ENCODE measurements around the gene ABCC1. TPM values are rescaled to one million over a fixed set of nuclear protein-coding genes. Genes with fewer than 3 reads are reported as not detected.
"Not testable (repeated sequence)": the region's sequence is repeated elsewhere in the genome, so short reads cannot be mapped to it uniquely, and the experiment has no call there.

Gene ABCC1
- total and polyA plus RNA-seq, 2 donors, result 11.6 to 18.1 TPM

- Histone ChIP-seq H3K9me3 (ENCODE audit: control insufficient read depth in 2 of 2, insufficient read depth in 1 of 2, low read length in 1 of 2) (no peaks in the 10 kb centered on the region), H3K4me3 (ENCODE audit: low read length in 2 of 2) (no peak overlapping the region), H3K4me1 (ENCODE audit: control insufficient read depth in 2 of 2, insufficient read depth in 2 of 2, low read length in 2 of 2) (no peaks in the 10 kb centered on the region), H3K36me3 (ENCODE audit: control insufficient read depth in 2 of 2, insufficient read depth in 2 of 2, low read length in 1 of 2) (no peaks in the 10 kb centered on the region), H3K27me3 (ENCODE audit: control insufficient read depth in 2 of 2, insufficient read depth in 1 of 2, low read length in 1 of 2) (no peaks in the 10 kb centered on the region), H3K27ac (ENCODE audit: low read depth in 1 of 2, low read length in 1 of 2) (no peak overlapping the region)
- no peak for DNase-seq (ENCODE audit: low read depth in 6 of 9, low spot score in 9 of 9)
- 97% methylated on average over 8 of the region's 8 CpGs for WGBS
Measured at GRCh38 chr16:16151315-16151714, 201.9 kb downstream of the ABCC1 start.

DNA sequence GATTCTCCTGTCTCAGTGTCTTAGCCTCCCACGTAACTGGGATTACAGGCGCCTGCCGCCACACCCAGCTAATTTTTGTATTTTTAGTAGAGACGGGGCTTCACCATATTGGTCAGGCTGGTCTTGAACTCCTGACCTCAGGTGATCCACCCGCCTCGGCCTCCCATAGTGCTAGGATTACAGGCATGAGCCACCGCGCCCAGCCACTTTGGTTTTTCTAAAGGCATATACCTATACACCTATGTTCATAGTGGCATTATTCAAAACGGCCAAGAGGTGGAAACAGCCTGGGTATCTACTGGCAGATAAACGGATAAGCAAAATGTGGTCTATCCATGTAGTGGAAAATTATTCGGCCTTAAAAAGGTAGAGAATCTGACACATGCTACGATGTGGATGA is 203.6 kb downstream of the ABCC1 start:
- WGBS, result 97% methylated on average over 12 of the region's 12 CpGs
- H3K27me3 ChIP-seq (ENCODE audit: control insufficient read depth in 2 of 2, insufficient read depth in 1 of 2, low read length in 1 of 2); H3K36me3 ChIP-seq (ENCODE audit: control insufficient read depth in 2 of 2, insufficient read depth in 2 of 2, low read length in 1 of 2); H3K27ac ChIP-seq (ENCODE audit: low read depth in 1 of 2, low read length in 1 of 2); H3K4me3 ChIP-seq (ENCODE audit: low read length in 2 of 2); H3K4me1 ChIP-seq (ENCODE audit: control insufficient read depth in 2 of 2, insufficient read depth in 2 of 2, low read length in 2 of 2); H3K9me3 ChIP-seq (ENCODE audit: control insufficient read depth in 2 of 2, insufficient read depth in 1 of 2, low read length in 1 of 2); DNase-seq (ENCODE audit: low read depth in 6 of 9, low spot score in 9 of 9): not testable (repeated sequence)

DNA sequence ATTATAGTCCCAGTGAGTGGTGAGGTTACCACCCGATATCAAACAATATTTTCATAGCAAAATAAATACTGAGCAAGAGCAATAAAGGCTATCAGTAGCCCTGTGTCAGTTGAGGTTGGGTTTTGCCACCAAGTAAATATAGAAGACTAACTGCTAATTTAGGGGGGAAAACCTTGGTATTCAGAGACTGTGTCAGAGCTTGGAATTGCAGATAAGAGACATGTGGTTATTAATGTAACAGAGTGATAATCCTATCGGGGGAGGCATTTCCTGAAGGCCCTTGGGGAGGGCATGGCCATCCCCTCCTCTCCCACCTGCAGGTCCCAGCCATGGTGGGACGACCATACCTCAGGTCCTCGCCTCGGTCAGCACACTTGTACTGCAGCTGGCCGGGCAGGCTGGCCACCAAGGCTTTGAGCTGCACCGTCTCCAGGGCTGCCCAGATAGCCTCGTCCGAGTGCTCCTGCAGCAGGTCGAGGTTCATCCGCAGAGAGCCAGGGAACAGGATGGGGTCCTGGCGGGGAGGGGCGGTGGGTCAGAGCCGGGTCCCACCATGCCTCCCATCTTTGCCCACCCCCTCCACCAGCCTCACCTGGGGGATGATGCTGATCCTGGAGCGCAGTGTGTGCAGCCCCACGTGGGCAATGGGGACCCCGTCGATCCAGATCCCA is 205.0 kb downstream of the ABCC1 start:
- Histone ChIP-seq H3K36me3 (ENCODE audit: control insufficient read depth in 2 of 2, insufficient read depth in 2 of 2, low read length in 1 of 2) (no peaks in the 10 kb centered on the region), H3K4me1 (ENCODE audit: control insufficient read depth in 2 of 2, insufficient read depth in 2 of 2, low read length in 2 of 2) (no peaks in the 10 kb centered on the region), H3K27me3 (ENCODE audit: control insufficient read depth in 2 of 2, insufficient read depth in 1 of 2, low read length in 1 of 2) (no peaks in the 10 kb centered on the region), H3K27ac (ENCODE audit: low read depth in 1 of 2, low read length in 1 of 2) (no peak overlapping the region), H3K9me3 (ENCODE audit: control insufficient read depth in 2 of 2, insufficient read depth in 1 of 2, low read length in 1 of 2) (peaks cover under 1 to 9% of the 10 kb centered on the region in 2 donors), H3K4me3 (ENCODE audit: low read length in 2 of 2) (no peak overlapping the region)
- 93% methylated on average over 18 of the region's 18 CpGs for WGBS
- no peak for DNase-seq (ENCODE audit: low read depth in 6 of 9, low spot score in 9 of 9)

- DNase-seq (ENCODE audit: low read depth in 6 of 9, low spot score in 9 of 9), result no peak
- WGBS, result 98% methylated on average over 3 of the region's 3 CpGs
- Histone ChIP-seq H3K27me3 (ENCODE audit: control insufficient read depth in 2 of 2, insufficient read depth in 1 of 2, low read length in 1 of 2) (no peaks in the 10 kb centered on the region), H3K36me3 (ENCODE audit: control insufficient read depth in 2 of 2, insufficient read depth in 2 of 2, low read length in 1 of 2) (no peaks in the 10 kb centered on the region), H3K27ac (ENCODE audit: low read depth in 1 of 2, low read length in 1 of 2) (no peak overlapping the region), H3K4me1 (ENCODE audit: control insufficient read depth in 2 of 2, insufficient read depth in 2 of 2, low read length in 2 of 2) (no peaks in the 10 kb centered on the region), H3K9me3 (ENCODE audit: control insufficient read depth in 2 of 2, insufficient read depth in 1 of 2, low read length in 1 of 2) (peaks cover 2 to 16% of the 10 kb centered on the region in 2 donors), H3K4me3 (ENCODE audit: low read length in 2 of 2) (no peak overlapping the region)
Measured at GRCh38 chr16:16155234-16155633, 205.8 kb downstream of the ABCC1 start.

GRCh38 chr16:16157166-16157565 is 207.8 kb downstream of the ABCC1 start:
- no peaks in the 10 kb centered on the region for H3K27me3 ChIP-seq (ENCODE audit: control insufficient read depth in 2 of 2, insufficient read depth in 1 of 2, low read length in 1 of 2)
- H3K36me3 ChIP-seq (ENCODE audit: control insufficient read depth in 2 of 2, insufficient read depth in 2 of 2, low read length in 1 of 2), result no peaks in the 10 kb centered on the region
- H3K27ac ChIP-seq (ENCODE audit: low read depth in 1 of 2, low read length in 1 of 2), result no peak overlapping the region
- peaks cover 2 to 16% of the 10 kb centered on the region in 2 donors for H3K9me3 ChIP-seq (ENCODE audit: control insufficient read depth in 2 of 2, insufficient read depth in 1 of 2, low read length in 1 of 2)
- WGBS, result 90% methylated on average over 1 of the region's 1 CpG
- no peak for DNase-seq (ENCODE audit: low read depth in 6 of 9, low spot score in 9 of 9)
- no peaks in the 10 kb centered on the region for H3K4me1 ChIP-seq (ENCODE audit: control insufficient read depth in 2 of 2, insufficient read depth in 2 of 2, low read length in 2 of 2)
- no peak overlapping the region for H3K4me3 ChIP-seq (ENCODE audit: low read length in 2 of 2)

DNA sequence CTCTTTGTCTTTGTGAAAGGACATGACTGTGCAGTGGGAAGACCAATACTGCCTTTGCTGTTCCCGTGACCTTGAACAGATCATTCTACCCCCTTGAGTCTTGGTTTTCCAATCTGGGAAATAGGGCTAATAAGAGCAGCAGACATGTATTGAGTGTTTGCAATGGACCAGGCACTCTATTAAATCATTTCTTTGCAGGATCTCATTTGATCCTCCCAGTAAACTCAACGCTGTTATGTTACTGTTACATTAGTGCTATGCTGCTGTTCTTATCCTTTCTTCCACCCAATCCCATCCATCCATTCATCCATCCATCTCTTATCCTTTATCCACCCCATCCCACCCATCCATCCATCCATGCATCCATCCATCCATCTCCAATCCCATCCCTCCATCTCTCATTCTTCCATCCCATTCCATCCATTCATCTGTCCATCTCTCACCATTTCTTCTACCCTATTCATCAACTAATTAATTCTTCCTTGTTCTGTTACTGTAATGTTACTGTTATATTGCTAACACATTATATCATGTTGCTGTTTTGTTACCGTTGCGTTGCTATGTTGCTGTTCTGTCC is 208.8 kb downstream of the ABCC1 start:
- H3K27ac ChIP-seq (ENCODE audit: low read depth in 1 of 2, low read length in 1 of 2), result no peak overlapping the region
- H3K27me3 ChIP-seq (ENCODE audit: control insufficient read depth in 2 of 2, insufficient read depth in 1 of 2, low read length in 1 of 2), result no peaks in the 10 kb centered on the region
- H3K4me3 ChIP-seq (ENCODE audit: low read length in 2 of 2), result no peak overlapping the region
- no peak for DNase-seq (ENCODE audit: low read depth in 6 of 9, low spot score in 9 of 9)
- no peaks in the 10 kb centered on the region for H3K36me3 ChIP-seq (ENCODE audit: control insufficient read depth in 2 of 2, insufficient read depth in 2 of 2, low read length in 1 of 2)
- no peaks in the 10 kb centered on the region for H3K4me1 ChIP-seq (ENCODE audit: control insufficient read depth in 2 of 2, insufficient read depth in 2 of 2, low read length in 2 of 2)
- WGBS, result 99% methylated on average over 4 of the region's 4 CpGs
- peaks cover 2 to 16% of the 10 kb centered on the region in 2 donors for H3K9me3 ChIP-seq (ENCODE audit: control insufficient read depth in 2 of 2, insufficient read depth in 1 of 2, low read length in 1 of 2)

DNA sequence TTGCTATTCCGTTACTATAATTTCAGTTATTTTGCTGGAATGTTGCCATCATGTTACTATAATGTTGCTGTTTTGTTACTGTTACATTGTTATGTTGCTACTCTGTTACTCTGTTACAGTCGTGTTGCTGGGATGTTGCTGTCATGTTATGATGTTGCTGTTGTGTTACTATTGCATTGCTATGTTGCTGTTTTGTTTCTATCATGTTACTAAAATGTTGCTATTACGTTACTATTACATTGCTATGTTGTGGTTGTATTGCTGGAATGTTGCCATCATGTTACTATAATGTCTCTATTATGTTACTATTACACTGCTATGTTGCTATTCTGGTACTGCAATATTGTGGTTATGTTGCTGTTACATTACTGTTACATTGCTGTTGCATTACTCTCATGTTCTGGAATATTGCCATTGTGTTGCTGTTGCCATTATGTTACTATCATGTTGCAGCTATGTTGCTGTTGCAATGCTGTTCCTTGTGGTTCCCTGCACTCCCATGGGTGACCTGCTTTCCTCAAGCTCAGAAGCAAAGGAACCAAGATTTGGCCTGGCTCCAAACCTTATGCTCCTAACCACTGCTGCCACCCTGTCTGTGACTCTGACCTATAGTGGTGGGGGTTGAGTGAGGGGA is 209.4 kb downstream of the ABCC1 start:
- Histone ChIP-seq H3K27ac (ENCODE audit: low read depth in 1 of 2, low read length in 1 of 2) (no peak overlapping the region), H3K9me3 (ENCODE audit: control insufficient read depth in 2 of 2, insufficient read depth in 1 of 2, low read length in 1 of 2) (peaks cover 2 to 16% of the 10 kb centered on the region in 2 donors), H3K36me3 (ENCODE audit: control insufficient read depth in 2 of 2, insufficient read depth in 2 of 2, low read length in 1 of 2) (no peaks in the 10 kb centered on the region), H3K27me3 (ENCODE audit: control insufficient read depth in 2 of 2, insufficient read depth in 1 of 2, low read length in 1 of 2) (no peaks in the 10 kb centered on the region), H3K4me1 (ENCODE audit: control insufficient read depth in 2 of 2, insufficient read depth in 2 of 2, low read length in 2 of 2) (no peaks in the 10 kb centered on the region), H3K4me3 (ENCODE audit: low read length in 2 of 2) (no peak overlapping the region)
- no peak for DNase-seq (ENCODE audit: low read depth in 6 of 9, low spot score in 9 of 9)
- 89% methylated on average over 3 of the region's 3 CpGs for WGBS

GRCh38 chr16:16159662-16160061 is 210.2 kb downstream of the ABCC1 start:
- Histone ChIP-seq H3K36me3 (ENCODE audit: control insufficient read depth in 2 of 2, insufficient read depth in 2 of 2, low read length in 1 of 2) (no peaks in the 10 kb centered on the region), H3K9me3 (ENCODE audit: control insufficient read depth in 2 of 2, insufficient read depth in 1 of 2, low read length in 1 of 2) (peaks cover 2 to 16% of the 10 kb centered on the region in 2 donors), H3K27me3 (ENCODE audit: control insufficient read depth in 2 of 2, insufficient read depth in 1 of 2, low read length in 1 of 2) (no peaks in the 10 kb centered on the region), H3K4me3 (ENCODE audit: low read length in 2 of 2) (no peak overlapping the region), H3K27ac (ENCODE audit: low read depth in 1 of 2, low read length in 1 of 2) (no peak overlapping the region), H3K4me1 (ENCODE audit: control insufficient read depth in 2 of 2, insufficient read depth in 2 of 2, low read length in 2 of 2) (no peaks in the 10 kb centered on the region)
- WGBS, result 96% methylated on average over 3 of the region's 3 CpGs
- DNase-seq (ENCODE audit: low read depth in 6 of 9, low spot score in 9 of 9), result no peak

DNA sequence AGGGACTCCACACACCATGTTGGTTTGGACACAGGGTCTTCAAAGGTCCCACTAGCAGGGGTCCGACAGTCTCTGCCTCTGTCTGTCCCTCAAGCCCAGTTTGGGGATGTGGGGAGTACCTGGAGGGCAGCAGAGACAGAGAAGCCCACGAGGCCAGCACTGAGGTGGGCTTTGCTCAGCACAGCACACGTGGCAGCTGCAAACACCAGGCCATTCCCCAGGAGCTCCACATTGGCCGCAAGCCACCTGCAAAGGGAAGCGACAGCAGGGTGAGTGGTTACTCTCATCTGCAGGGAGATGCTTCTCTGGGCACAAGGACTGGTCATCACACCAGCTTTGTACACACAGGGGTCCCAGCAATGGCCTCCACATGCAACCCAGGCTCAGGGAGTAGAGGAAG is 211.9 kb downstream of the ABCC1 start:
- Histone ChIP-seq H3K27ac (ENCODE audit: low read depth in 1 of 2, low read length in 1 of 2) (no peak overlapping the region), H3K4me1 (ENCODE audit: control insufficient read depth in 2 of 2, insufficient read depth in 2 of 2, low read length in 2 of 2) (no peaks in the 10 kb centered on the region), H3K27me3 (ENCODE audit: control insufficient read depth in 2 of 2, insufficient read depth in 1 of 2, low read length in 1 of 2) (no peaks in the 10 kb centered on the region), H3K4me3 (ENCODE audit: low read length in 2 of 2) (no peak overlapping the region), H3K9me3 (ENCODE audit: control insufficient read depth in 2 of 2, insufficient read depth in 1 of 2, low read length in 1 of 2) (peaks cover 2 to 16% of the 10 kb centered on the region in 2 donors), H3K36me3 (ENCODE audit: control insufficient read depth in 2 of 2, insufficient read depth in 2 of 2, low read length in 1 of 2) (no peaks in the 10 kb centered on the region)
- 92% methylated on average over 5 of the region's 5 CpGs for WGBS
- no peak for DNase-seq (ENCODE audit: low read depth in 6 of 9, low spot score in 9 of 9)
